Stimulated activated CD8-positive, alpha-beta memory T cell treated with anti-CD3 and anti-CD28 coated beads, Interleukin-4, amount 100 ng/mL, for 4 hours (primary cell): ENCODE measurements around the gene CALD1.

ENCODE experiments used
- DNase-seq, 2 donors: peaks; one replicate each; pipeline ENCODE4 v3.0.0-alpha.2; 2020; ENCODE audit warnings: low read depth in 2 of 2, low spot score in 1 of 2

CALD1 gene

DNA sequence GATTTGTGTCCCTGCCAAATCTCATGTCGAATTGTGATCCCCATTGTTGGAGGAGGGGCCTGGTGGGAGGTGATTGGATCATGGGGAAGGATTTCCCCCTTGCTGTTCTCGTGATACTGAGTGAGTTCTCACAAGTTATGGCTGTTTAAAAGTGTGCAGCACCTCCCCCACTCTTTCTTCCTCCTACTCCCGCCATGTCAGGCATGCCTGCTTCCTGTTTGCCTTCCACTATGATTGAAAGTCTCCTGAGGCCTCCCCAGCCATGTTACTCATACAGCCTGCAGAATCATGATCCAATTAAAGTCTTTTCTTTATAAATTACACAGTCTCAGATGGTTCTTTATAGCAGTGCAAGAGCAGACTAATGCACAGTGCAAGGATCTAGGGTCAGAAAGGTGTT lies 75.4 kb downstream of the CALD1 start:
- DNase-seq = no peak

DNA sequence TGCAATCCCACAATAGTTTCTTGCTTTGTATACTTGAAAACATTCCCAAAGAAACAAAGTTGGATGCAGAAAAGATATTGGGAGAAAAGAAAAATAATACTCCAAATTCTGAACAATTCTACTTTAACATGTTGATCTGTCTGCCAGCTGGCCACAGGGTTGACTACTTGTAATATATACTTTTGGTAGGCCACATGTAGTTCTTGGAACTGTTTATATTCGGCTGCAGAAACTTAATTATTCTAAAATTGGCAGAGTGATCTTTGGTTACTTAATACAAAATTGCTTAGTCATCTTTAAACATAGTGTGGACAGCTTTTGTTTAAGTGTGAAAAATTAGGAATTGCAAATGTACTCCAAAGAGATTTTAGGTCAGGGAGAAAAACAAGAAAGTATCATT lies 76.0 kb downstream of the CALD1 start:
- no peak for DNase-seq

DNA sequence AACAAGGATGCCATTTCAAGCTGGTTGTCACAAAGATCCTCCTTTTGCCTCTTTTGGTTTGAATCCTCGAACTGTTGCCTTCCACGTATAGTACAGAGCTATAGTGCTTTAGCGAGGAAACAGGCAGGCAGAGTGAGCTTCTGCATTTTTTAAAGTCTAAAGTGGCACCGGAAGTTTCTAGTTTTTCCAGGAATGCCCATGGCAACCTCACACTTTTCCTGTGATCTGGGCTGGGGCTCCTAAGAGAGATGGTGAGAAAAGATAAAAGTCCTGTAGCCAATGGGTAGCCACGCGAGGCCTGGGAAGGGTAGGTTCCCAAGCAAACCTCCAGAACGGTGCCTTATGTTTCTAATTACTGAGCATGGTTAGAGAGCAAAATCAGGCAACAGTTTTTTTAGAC lies 76.7 kb downstream of the CALD1 start:
- no peak for DNase-seq

DNA sequence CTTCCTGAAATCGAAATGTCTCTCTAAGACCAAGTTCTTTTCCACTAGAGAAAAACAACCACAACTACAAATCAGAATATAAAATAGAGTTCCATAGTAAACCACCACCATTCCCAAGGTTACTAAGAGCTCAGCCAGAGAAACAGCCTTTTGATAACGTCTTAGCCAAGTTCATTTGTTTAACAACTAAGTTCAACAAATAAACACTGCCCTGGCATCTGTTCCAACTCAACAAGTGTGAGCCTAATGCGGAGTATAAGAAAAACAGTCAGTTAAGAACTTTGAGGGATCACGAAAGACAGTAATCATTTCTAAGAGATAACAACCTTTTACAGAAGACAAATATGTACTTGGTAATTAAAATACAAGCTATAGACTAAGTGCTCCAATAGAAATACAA lies 77.3 kb downstream of the CALD1 start:
- DNase-seq = no peak

DNA sequence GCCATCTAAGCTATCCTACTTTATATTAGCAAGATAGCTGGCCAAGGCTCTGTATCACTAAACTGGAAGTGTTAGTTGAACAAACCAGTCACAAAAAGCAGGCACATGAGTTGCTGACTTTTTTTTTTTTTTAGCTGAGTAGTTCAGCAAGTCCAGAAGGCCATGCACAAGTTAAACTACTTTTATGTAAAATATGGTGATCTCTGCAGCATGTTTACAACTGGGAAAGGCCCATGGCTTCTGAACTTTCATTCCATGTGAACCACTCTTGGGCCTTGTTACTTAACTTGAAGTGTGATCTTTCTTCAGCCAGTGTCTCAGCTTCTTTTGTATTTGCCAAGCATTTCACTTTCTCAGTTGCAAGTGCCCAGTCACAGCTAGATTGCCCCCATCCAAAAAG lies 78.5 kb downstream of the CALD1 start:
- DNase-seq = no peak

DNA sequence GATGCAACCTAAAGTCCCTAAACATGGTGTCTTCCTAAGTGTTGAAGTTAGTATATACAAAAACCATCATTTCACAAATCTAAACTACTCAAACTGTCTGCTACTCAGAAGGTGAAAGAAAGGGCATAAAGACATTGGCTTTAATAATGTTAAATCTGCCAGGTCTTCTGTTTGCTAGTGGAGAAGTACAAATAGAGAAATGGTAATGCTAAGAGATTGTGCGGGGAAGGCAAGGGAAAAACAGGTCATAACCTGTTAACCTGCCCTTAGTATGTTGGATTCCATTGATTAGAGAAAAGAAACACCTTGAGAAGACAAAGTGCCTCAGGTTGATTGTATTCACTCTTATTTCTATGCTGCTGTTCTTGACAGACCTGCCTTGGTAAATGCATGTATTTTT lies 80.3 kb downstream of the CALD1 start:
- DNase-seq = no peak

DNA sequence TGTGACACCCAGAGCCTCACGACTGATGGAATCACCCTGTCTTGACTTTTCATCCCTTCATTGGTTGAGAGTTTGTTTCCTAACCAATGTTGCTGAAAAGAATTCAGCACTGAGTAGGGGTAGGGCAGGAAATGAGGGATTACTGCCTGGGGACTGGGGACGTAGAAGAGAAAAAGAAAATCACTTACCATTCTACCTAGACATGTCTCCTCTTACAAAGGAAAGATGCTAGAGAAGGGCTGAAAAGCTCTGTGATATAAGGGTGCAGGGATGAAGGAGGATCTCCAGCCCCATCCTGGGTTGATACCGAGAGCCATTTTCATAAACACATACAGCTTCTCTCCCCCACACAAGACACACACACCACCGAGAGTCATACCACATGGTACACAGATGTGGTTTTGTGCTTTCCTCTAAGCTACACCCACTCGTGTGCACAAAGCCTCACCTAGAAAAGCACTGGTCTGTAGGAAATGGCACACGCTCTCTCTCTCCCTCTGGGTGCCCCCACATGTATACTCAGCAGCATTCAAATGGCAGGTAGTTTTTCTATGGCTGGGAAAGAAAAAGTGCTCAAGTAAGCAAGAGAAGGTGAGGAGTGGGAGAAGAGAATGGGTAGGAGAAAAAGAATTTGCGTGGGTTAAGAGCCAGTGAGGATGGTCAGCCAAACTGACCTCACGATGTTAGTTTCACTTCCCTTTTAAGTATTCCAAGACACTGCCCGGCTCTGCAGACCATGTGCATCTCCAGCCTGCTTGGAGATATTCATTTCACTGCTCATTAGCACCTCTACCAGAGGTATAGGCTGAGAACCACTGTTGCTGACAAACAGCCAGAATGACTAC lies 85.8 kb downstream of the CALD1 start:
- DNase-seq = no peak

DNA sequence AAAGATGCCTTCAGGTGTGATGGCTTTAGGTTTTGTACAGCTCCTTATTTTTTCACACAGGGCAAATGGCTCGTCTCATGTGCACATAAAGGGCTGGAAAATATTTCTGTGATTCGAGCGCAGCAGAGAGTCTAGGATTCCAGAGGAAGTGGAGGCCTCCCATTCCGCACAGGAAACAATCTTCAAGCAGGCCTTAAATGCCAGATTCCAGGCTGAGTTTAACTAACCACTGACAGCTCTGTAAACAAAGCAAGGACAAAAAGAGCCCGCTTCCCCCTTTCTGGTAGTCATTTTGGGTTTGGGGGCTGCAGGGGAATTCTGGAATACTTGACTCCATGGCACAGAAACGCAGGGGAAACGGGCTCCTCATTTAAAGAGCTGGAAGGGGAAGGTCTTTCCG lies 87.2 kb downstream of the CALD1 start:
- DNase-seq = no peak

DNA sequence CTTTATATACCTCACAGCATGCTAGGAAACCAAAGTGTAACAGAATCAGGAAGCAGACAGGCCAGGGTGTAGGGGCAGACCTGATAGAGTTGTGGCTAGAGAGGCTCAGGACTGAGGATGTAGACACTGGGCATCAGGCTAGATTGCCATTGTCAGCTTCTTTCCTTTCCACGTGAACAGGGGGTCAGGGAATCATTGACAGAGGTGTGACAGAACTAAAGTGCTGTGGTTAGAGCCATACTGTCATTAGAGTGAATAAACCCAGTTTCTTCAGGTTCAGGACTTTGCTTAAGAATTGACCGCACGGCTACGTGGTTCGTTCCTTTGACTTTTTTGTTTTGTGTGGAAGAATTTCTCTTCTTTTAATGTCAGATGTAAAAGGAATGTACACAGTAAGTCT lies 90.7 kb downstream of the CALD1 start:
- no peak for DNase-seq

DNA sequence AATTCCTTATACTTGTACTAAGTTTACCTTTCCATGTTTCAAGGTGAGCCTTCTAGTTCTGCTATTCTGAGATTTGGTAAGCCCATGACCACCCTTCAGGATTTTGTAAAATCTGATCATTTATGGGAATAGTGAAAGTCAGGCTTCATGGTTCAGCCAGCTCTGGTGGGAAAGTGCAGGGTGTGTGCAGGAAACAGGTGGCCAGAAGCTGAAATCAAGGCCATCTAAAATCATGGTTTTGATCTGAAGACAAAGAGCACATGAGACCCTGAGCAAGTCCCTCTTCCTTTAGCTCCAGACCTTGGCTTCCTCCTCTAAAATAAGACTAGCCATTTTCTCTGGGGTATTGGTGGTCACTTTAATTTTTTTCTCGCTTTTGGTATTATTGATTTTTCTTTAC lies 91.3 kb downstream of the CALD1 start:
- no peak for DNase-seq

DNA sequence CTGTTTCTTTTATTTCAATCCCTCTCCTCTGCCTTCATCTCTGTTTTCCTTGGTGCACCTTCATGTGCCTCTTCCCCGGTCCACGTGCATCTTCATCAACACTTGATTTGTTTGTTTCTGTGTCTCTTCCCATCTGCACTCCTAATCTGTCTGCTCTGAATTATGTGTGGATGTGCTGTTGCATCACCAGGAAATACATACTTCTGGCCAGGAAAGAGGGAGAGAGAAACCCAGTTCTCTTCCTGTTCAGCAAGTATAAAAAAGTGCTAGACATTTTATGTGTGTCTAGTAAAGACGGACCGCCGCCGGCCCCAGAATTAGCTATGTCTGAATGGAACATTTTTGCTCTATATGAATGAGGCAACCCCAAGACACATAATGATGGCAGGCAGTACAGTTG lies 93.8 kb downstream of the CALD1 start:
- no peak for DNase-seq

DNA sequence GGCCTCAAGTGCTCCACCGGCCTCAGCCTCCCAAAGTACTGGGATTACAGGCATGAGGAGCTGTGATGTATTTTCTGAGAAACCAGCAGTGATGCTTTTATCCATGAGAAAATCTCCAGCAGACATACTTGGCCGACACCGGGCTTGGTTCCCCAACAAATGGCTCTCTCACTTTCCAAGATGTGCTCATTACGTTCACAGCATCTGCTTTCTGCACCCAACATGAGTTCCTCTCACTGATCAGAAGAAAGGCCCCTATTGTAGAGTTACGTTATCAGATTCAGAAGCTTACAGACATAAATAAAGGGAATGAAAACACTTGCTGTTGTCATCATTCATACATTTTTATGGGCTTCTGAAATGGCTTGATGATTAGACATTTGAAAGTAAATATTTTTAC lies 95.0 kb downstream of the CALD1 start:
- DNase-seq = no peak

DNA sequence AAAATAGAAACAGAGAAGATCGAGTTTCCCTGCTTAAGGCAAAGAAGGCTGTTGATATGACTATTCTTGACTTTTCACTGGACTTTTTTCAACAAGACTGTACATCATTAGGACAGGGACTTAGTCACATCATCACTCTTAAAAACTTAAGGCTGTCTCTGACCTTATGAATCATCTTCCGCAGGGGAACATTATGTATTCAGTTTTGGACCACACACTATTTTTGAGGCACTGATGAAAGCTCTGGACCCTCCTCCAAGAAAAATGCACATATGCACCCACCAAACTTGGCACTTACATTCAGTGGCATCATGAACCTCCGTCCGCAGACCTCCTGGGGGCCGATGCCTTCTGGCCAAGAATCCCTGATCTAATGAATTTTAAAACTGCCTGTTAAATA lies 96.4 kb downstream of the CALD1 start:
- no peak for DNase-seq

DNA sequence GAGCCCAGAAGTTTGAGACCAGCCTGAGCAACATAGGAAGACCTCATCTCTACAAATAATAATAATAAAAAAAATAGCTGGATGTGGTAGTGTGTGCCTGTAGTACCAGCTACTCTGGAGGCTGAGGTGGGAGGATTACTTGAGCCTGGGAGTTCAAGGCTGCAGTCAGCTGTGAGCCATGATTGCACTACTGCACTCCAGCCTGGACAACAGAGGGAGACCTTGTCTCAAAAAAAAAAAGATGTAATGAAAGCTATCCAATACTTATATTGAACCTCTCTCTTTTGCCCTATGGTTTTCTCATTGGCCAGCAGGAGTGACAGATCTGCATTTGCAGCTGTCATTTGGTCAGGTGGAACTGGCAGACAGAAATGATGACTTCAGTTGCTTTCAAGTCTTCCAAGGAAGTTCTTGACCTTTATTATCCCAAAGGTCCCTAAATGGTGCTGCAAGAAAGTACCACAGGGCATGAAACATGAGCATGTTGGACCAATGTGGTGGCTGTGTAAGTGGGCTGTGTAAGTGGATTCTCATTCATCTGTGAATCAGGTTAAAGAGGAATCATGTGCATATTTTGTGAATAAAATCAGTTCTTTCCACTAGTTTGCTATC lies 99.4 kb downstream of the CALD1 start:
- no peak for DNase-seq

DNA sequence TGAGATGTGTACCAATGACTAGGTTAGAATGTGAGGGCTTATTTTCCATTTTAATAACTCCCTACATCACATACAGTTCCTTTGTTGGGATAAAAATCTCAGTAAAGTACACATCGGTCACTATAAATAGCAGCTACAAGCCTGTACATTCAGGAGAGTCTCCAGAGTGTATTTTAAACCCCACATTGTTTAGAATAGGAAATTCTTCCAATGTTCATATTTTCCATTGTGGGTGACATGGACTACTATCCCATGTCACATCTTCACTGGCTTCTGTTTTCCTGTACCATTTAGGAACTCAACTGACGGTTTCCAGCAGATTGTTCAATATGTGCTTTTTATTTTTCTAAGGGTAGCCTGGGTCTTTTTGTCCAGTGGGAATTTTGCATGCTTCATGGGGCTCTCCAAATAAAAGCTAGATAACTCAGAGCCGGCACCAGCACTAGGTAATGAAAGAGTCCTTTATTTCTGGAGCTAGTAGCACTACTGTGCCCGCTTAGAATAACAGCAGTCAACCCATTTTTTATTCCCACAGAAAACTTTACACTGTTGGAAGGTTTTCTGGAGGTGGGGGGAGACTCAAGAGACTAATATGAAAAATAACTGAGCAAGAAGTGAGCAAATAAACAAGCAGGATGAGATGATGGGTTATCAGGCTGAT lies 100.5 kb downstream of the CALD1 start:
- no peak for DNase-seq

DNA sequence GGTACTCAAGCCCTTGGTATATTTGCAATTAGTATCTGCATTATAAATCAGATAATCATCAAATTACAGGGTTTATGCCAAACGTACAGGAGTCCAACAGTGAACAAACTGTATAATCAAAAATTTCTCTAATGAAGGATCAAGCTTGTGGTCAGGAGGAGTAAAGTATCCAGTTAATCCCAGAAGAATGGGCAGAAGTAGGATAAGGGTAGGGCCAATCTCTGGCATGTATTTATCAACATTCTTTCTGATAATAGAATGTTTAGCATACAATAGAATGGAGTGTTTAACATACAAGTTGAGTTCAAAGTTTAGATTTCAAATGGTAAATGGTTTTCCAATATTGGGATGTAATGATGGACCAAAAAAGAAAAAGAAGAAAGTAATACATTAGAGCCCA lies 103.0 kb downstream of the CALD1 start:
- no peak for DNase-seq

DNA sequence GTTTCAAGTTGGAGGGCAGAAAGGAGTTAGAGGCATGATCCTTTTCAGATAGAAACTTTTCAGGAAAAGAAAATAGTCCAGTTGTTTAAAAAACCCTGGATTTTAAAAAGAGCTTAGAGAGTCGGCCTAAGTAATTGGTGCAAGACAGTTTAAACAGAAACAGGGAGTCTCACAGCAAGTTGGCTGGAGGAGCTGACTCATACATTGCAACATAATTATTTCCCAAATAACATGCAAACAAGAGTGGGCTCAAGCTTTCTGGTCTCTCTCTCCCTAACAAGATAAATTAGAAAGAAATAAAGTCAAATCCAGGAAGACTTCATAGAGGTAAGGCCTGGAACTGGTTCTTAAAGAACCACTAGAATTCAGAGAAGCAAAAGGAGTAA lies 106.5 kb downstream of the CALD1 start:
- no peak for DNase-seq

DNA sequence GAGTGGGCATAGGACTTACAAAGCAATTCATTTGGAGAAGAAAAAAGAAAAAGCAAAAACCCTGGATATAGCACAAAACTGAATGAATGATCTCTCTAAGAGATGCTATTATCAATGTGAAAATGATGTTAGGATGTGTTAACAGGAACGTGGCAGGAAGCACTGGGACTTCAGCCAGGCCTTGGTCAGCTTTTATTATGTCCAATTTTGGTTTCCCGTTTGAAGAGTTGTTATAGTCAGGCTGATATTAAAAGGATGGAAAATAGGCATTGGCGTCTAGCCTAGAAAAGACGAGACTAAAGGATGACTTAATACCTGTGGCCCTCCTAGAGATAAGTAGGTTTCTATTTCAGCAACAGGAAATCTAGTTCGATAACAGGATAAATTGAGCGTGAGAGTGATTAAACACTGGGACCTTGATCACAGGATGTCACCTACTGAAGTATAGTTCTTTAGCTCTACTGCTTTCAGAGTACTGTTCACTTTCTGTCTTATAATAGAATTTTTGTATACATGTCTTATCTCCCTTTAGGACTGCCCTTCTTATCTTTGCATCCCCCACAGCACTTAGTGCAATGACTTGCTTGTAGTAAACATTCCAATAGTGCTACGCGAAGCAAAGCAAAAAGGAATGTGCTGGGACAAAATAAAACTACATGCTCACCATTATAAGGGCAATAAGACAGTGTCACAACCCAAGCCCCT lies 107.1 kb downstream of the CALD1 start:
- DNase-seq = no peak

DNA sequence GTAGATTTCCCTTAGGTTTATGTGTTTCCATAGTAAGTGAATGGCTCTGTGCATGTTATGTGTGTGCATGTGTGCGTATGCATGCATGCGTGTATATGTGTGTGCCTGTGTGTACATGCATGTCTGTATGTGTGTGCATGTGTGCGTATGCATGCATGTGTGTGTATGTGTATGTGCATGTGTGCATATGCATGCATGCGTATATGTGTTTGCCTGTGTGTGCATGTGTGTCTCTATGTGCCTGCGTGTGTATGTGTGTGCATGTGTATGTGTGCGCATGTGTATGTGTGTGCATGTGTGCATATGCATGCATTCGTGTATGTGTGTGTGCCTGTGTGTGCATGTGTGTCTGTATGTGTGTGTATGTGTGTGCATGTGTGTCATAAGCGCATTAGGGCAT lies 108.1 kb downstream of the CALD1 start:
- no peak for DNase-seq

DNA sequence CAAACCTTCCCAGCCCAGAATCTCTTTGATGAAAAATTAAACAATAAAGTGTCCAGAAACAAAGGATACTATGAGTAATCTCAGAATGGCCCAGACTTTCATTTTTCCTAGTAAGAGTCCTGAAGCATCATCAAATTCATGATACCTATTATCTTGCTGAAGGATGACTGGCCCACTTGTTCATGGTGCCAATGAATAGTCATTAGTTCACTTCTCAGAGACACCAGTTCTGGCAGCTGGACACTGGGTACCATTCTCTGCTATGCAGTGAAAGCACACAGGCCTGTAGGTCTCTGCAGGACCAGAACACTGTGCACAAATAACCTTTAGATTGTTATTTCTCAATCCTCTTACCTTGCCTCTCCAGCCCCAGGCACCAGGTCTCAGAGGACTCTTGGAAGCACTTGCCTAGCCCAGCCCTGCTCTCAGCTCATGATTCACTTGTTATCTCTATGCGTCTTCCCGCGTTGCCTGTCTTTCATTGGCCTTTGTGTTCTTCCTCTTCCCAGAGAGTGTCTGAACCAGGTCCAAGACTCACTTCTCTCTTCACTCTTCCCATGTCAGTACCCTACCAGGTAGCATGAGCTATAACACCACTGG lies 108.8 kb downstream of the CALD1 start:
- DNase-seq = no peak
